Pancreas (tissue), 10 donors: ENCODE measurements around the gene TSPAN17. TPM values are rescaled to one million over a fixed set of nuclear protein-coding genes. Genes with fewer than 3 reads are reported as not detected.

Source experiments
- ATAC-seq, 4 donors: fragments of 200-7000 bp; cut with Tn5 transposase; one replicate each; pipeline versions ENCODE4 v1.8.0 to v1.9.1; 2020; ENCODE audit warnings: mild to moderate bottlenecking in 4 of 4, moderate library complexity in 4 of 4
- DNase-seq, 6 donors: peaks; one replicate each; pipeline ENCODE4 v3.0.0-alpha.2; 2020
- FAIRE-seq: peaks from 2 replicates; lab custom pipeline; 2012; peaks lifted over from hg19 to GRCh38; lab: Jason Lieb, UNC
- H3K27ac ChIP-seq, 4 donors: fragments of 200-600 bp; sonication (generic); 1 replicate in 3 of 4; 2 replicates in 1 of 4; pipeline versions ENCODE4 v1.5.0 to v1.8.0; 2020
- H3K27me3 ChIP-seq, 4 donors: fragments of 200-600 bp; one replicate each; pipeline ENCODE4 v1.8.0; 2021
- H3K36me3 ChIP-seq, 3 donors: fragments of 200-600 bp; sonication (generic) in 1 of 3; one replicate each; pipeline versions ENCODE4 v1.5.0 to v1.8.0; 2020 to 2021
- H3K4me1 ChIP-seq, 3 donors: fragments of 200-600 bp; one replicate each; pipeline ENCODE4 v1.8.0; 2021
- H3K4me3 ChIP-seq, 4 donors: fragments of 200-600 bp; sonication (generic) in 2 of 4; one replicate each; pipeline versions ENCODE4 v1.5.0 to v1.8.0; 2020 to 2021
- H3K9me3 ChIP-seq, 4 donors: fragments of 200-600 bp; one replicate each; pipeline ENCODE4 v1.8.0; 2021
- CTCF ChIP-seq, 4 donors: fragments of 200-600 bp; sonication (generic) in 3 of 4; IDR thresholded peaks; one replicate each; pipeline versions ENCODE4 v1.5.0 to v1.8.0; 2021; ENCODE audit warnings: antibody characterized with exemption in 4 of 4
- WGBS, 2 donors: extraction: QIAGEN DNeasy Blood & Tissue Kit; methylation state at CpG; one replicate each; pipeline ENCODE4 v1.1.7; 2013; 5-methylcytosine and 5-hydroxymethylcytosine counted together
- intact Hi-C, 3 donors: fragments of 100-400 bp; cut with DNase I; formaldehyde crosslinking; loops; one replicate each; pipeline versions ENCODE4 v1.11.1 to v1.14.2; 2022
- polyA plus RNA-seq, 2 donors: library from polyadenylated mRNA; stranded (reverse); fragments of 200-250 nt; gene quantifications; one replicate each; pipeline ENCODE4 v1.2.3, GENCODE V29; 2013
- total RNA-seq, 6 donors: library from RNA; stranded (reverse); fragmentation: NEBNext Ultra II Directional in 4 of 6; extraction: Animal tissue kit (Norgen Biotek cat#: 25700) in 4 of 6; gene quantifications; one replicate each; pipeline versions ENCODE4 v1.2.1 to v1.2.4, GENCODE V29; 2021 to 2023
- donor health status: healthy with polysubstance abuse.
- donor health status: DM: no; HTN: no; CAD: no; lungs with moderate emphysema.
- donor health status: DM: no; HTN: no; CAD: no.
- donor health status: control.
- donor health status: control.
- donor health status: Bipolar disorder and iron deficiency.
- donor health status: DM: yes; HTN: yes; CAD: no.
- donor health status: DM: no; HTN: no; CAD: no.
- donor health status: DM: no; HTN: no; CAD: no.
- donor health status: DM: yes; HTN: yes; CAD: no.

TSPAN17 gene
- total and polyA plus RNA-seq, 8 donors = 12.4 to 30.1 (median 18.7) TPM

GRCh38 chr5:176632745-176633144 is 14.5 kb upstream of the TSPAN17 start:
- H3K9me3 ChIP-seq = no peaks in the 10 kb centered on the region
- H3K4me3 ChIP-seq = no peak overlapping the region
- peaks cover 0 to 7% (median 0%) of the 10 kb centered on the region in 3 donors for H3K4me1 ChIP-seq
- FAIRE-seq = no peak
- no peak for TF ChIP-seq CTCF (IDR thresholded peaks at IDR 0.05)
- no peak overlapping the region for H3K27ac ChIP-seq
- ATAC-seq = no peak
- H3K36me3 ChIP-seq = no peaks in the 10 kb centered on the region
- WGBS, 2 donors = 63 to 73% methylated on average over 2 of the region's 2 CpGs
- peaks cover 0 to 14% (median 0%) of the 10 kb centered on the region in 4 donors for H3K27me3 ChIP-seq
- no peak for DNase-seq
- intact Hi-C loops = no loop called here

GRCh38 chr5:176633598-176633997 is 13.7 kb upstream of the TSPAN17 start:
- Histone ChIP-seq H3K4me3 (no peak overlapping the region), H3K9me3 (no peaks in the 10 kb centered on the region), H3K27me3 (peaks cover 0 to 14% (median 0%) of the 10 kb centered on the region in 4 donors), H3K27ac (no peak overlapping the region), H3K36me3 (no peaks in the 10 kb centered on the region), H3K4me1 (peaks cover 0 to 7% (median 0%) of the 10 kb centered on the region in 3 donors)
- 22 to 33% methylated on average over 6 of the region's 6 CpGs for WGBS, 2 donors
- intact Hi-C loops = no loop called here
- ATAC-seq = no peak
- no peak for DNase-seq
- FAIRE-seq = no peak
- TF ChIP-seq CTCF (IDR thresholded peaks at IDR 0.05) = no peak

GRCh38 chr5:176636426-176636825 is 10.9 kb upstream of the TSPAN17 start:
- 41 to 44% methylated on average over 9 of the region's 9 CpGs for WGBS, 2 donors
- Histone ChIP-seq H3K9me3 (no peaks in the 10 kb centered on the region), H3K4me1 (no peaks in the 10 kb centered on the region), H3K4me3 (no peak overlapping the region), H3K27me3 (no peaks in the 10 kb centered on the region), H3K36me3 (no peaks in the 10 kb centered on the region), H3K27ac (no peak overlapping the region)
- DNase-seq = no peak
- TF ChIP-seq CTCF (IDR thresholded peaks at IDR 0.05) = no peak
- FAIRE-seq = no peak
- intact Hi-C loops = no loop called here
- ATAC-seq = no peak

- ATAC-seq (no peak), DNase-seq (no peak), FAIRE-seq (no peak)
- Histone ChIP-seq H3K4me1 (no peaks in the 10 kb centered on the region), H3K27ac (no peak overlapping the region), H3K9me3 (no peaks in the 10 kb centered on the region), H3K4me3 (no peak overlapping the region), H3K27me3 (no peaks in the 10 kb centered on the region), H3K36me3 (no peaks in the 10 kb centered on the region)
- 48 to 63% methylated on average over 4 of the region's 4 CpGs for WGBS, 2 donors
- intact Hi-C loops = no loop called here
- TF ChIP-seq CTCF (IDR thresholded peaks at IDR 0.05) = no peak
Measured at GRCh38 chr5:176637556-176637955, 9.7 kb upstream of the TSPAN17 start.

- H3K4me1 ChIP-seq = no peaks in the 10 kb centered on the region
- H3K9me3 ChIP-seq = no peaks in the 10 kb centered on the region
- intact Hi-C loops = no loop called here
- TF ChIP-seq CTCF (IDR thresholded peaks at IDR 0.05) = no peak
- H3K27me3 ChIP-seq = no peaks in the 10 kb centered on the region
- WGBS, 2 donors = 87 to 92% methylated on average over 3 of the region's 3 CpGs
- ATAC-seq = no peak
- H3K27ac ChIP-seq = no peak overlapping the region
- H3K36me3 ChIP-seq = no peaks in the 10 kb centered on the region
- H3K4me3 ChIP-seq = no peak overlapping the region
- no peak for FAIRE-seq
- no peak for DNase-seq
Measured at GRCh38 chr5:176638437-176638836, 8.8 kb upstream of the TSPAN17 start.
